ENCODE results near the gene TGFBR3L. TPM values are rescaled to one million over a fixed set of nuclear protein-coding genes. Genes with fewer than 3 reads are reported as not detected.
"Not testable (repeated sequence)": the region's sequence is repeated elsewhere in the genome, so short reads cannot be mapped to it uniquely, and the experiment has no call there.

Gene TGFBR3L
- total RNA-seq, 5 donors from 2014 or later (not counting 1 experiment from before 2014, with no cell fraction given): 0.76 to 4.5 (median 1.3) TPM

- POLR2A ChIA-PET: no interaction called here
- H3K4me1 Mint-ChIP-seq: no peaks in the 10 kb centered on the region
- no peak overlapping the region for H3K27ac Mint-ChIP-seq
- no peaks in the 10 kb centered on the region for H3K36me3 Mint-ChIP-seq
- Histone ChIP-seq H3K9me3 (no peaks in the 10 kb centered on the region), H3K27me3 (replicated peaks in 1 of 2; ENCODE audit: control insufficient read depth in 2 of 2, extremely low read depth in 1 of 2, insufficient read depth in 2 of 2, low read length in 1 of 2) (peaks cover 0 to 3% of the 10 kb centered on the region in 2 experiments), H3K27ac (ENCODE audit: low read length) (no peak overlapping the region), H3K4me1 (ENCODE audit: control insufficient read depth in 1 of 2, extremely low read depth in 1 of 2, insufficient read depth in 2 of 2, low read length in 2 of 2) (no peaks in the 10 kb centered on the region), H3K4me3 (ENCODE audit: control insufficient read depth in 1 of 2, extremely low read depth in 1 of 2, low read length in 1 of 2) (no peak overlapping the region), H3K36me3 (ENCODE audit: control insufficient read depth in 2 of 2, extremely low read depth in 1 of 2, insufficient read depth in 1 of 2, low read length in 1 of 2) (peaks cover 0 to 4% of the 10 kb centered on the region in 2 donors)
- 59% methylated on average over 3 of the region's 3 CpGs for WGBS (ENCODE audit: insufficient coverage)
- H3K9me3 Mint-ChIP-seq: no peaks in the 10 kb centered on the region
- ATAC-seq (replicated peaks in 1 of 4) (no peak), DNase-seq (no peak)
- H3K4me3 Mint-ChIP-seq: no peak overlapping the region
- CTCF ChIA-PET: no interaction called here
- no peaks in the 10 kb centered on the region for H3K27me3 Mint-ChIP-seq
Measured at GRCh38 chr19:7953060-7953459, 38.4 kb downstream of the TGFBR3L start.

GRCh38 chr19:7953576-7953975, 38.9 kb downstream of the TGFBR3L start:
- CTCF ChIA-PET: no interaction called here
- no peak for ATAC-seq (replicated peaks in 1 of 4)

GRCh38 chr19:7955696-7956095, 41.1 kb downstream of the TGFBR3L start:
- Mint-ChIP-seq H3K27ac (no peak overlapping the region), H3K27me3 (no peaks in the 10 kb centered on the region), H3K4me1 (no peaks in the 10 kb centered on the region), H3K9me3 (no peaks in the 10 kb centered on the region), H3K4me3 (no peak overlapping the region), H3K36me3 (no peaks in the 10 kb centered on the region)
- POLR2A ChIA-PET: no interaction called here
- ATAC-seq (replicated peaks in 1 of 4): no peak
- DNase-seq: no peak
- 69% methylated on average over 11 of the region's 11 CpGs for WGBS (ENCODE audit: insufficient coverage)
- H3K27ac ChIP-seq (ENCODE audit: low read length): no peak overlapping the region
- peaks cover 0 to 3% of the 10 kb centered on the region in 2 experiments for H3K27me3 ChIP-seq (replicated peaks in 1 of 2; ENCODE audit: control insufficient read depth in 2 of 2, extremely low read depth in 1 of 2, insufficient read depth in 2 of 2, low read length in 1 of 2)
- H3K9me3 ChIP-seq: no peaks in the 10 kb centered on the region
- H3K36me3 ChIP-seq (ENCODE audit: control insufficient read depth in 2 of 2, extremely low read depth in 1 of 2, insufficient read depth in 1 of 2, low read length in 1 of 2): peaks cover 0 to 7% of the 10 kb centered on the region in 2 donors
- H3K4me1 ChIP-seq (ENCODE audit: control insufficient read depth in 1 of 2, extremely low read depth in 1 of 2, insufficient read depth in 2 of 2, low read length in 2 of 2): no peaks in the 10 kb centered on the region
- no peak overlapping the region for H3K4me3 ChIP-seq (ENCODE audit: control insufficient read depth in 1 of 2, extremely low read depth in 1 of 2, low read length in 1 of 2)
- CTCF ChIA-PET: no interaction called here

More at GRCh38 chr19:7953576-7953975, 38.9 kb downstream of the TGFBR3L start:
- no peak for DNase-seq
- H3K9me3 ChIP-seq: no peaks in the 10 kb centered on the region
- Mint-ChIP-seq H3K36me3 (no peaks in the 10 kb centered on the region), H3K4me3 (no peak overlapping the region), H3K4me1 (no peaks in the 10 kb centered on the region), H3K9me3 (no peaks in the 10 kb centered on the region), H3K27ac (no peak overlapping the region), H3K27me3 (no peaks in the 10 kb centered on the region)
- H3K4me3 ChIP-seq (ENCODE audit: control insufficient read depth in 1 of 2, extremely low read depth in 1 of 2, low read length in 1 of 2): no peak overlapping the region
- POLR2A ChIA-PET: no interaction called here
- H3K27ac ChIP-seq (ENCODE audit: low read length): no peak overlapping the region
- no peaks in the 10 kb centered on the region for H3K4me1 ChIP-seq (ENCODE audit: control insufficient read depth in 1 of 2, extremely low read depth in 1 of 2, insufficient read depth in 2 of 2, low read length in 2 of 2)
- peaks cover 0 to 4% of the 10 kb centered on the region in 2 donors for H3K36me3 ChIP-seq (ENCODE audit: control insufficient read depth in 2 of 2, extremely low read depth in 1 of 2, insufficient read depth in 1 of 2, low read length in 1 of 2)
- H3K27me3 ChIP-seq (replicated peaks in 1 of 2; ENCODE audit: control insufficient read depth in 2 of 2, extremely low read depth in 1 of 2, insufficient read depth in 2 of 2, low read length in 1 of 2): peaks cover 0 to 3% of the 10 kb centered on the region in 2 experiments
- WGBS (ENCODE audit: insufficient coverage): 88% methylated on average over 6 of the region's 7 CpGs

GRCh38 chr19:7959211-7959610, 44.6 kb downstream of the TGFBR3L start:
- 66% methylated on average over 4 of the region's 6 CpGs for WGBS (ENCODE audit: insufficient coverage)
- Histone ChIP-seq H3K4me3 (ENCODE audit: control insufficient read depth in 1 of 2, extremely low read depth in 1 of 2, low read length in 1 of 2) (no peak overlapping the region), H3K4me1 (ENCODE audit: control insufficient read depth in 1 of 2, extremely low read depth in 1 of 2, insufficient read depth in 2 of 2, low read length in 2 of 2) (no peaks in the 10 kb centered on the region), H3K36me3 (ENCODE audit: control insufficient read depth in 2 of 2, extremely low read depth in 1 of 2, insufficient read depth in 1 of 2, low read length in 1 of 2) (peaks cover 14 to 22% of the 10 kb centered on the region in 2 donors), H3K27ac (ENCODE audit: low read length) (no peak overlapping the region), H3K9me3 (no peaks in the 10 kb centered on the region), H3K27me3 (replicated peaks in 1 of 2; ENCODE audit: control insufficient read depth in 2 of 2, extremely low read depth in 1 of 2, insufficient read depth in 2 of 2, low read length in 1 of 2) (no peaks in the 10 kb centered on the region)
- Mint-ChIP-seq H3K27me3 (no peaks in the 10 kb centered on the region), H3K36me3 (peaks cover 14% of the 10 kb centered on the region), H3K4me1 (no peaks in the 10 kb centered on the region), H3K27ac (no peak overlapping the region), H3K4me3 (no peak overlapping the region), H3K9me3 (no peaks in the 10 kb centered on the region)
- no peak for ATAC-seq (replicated peaks in 1 of 4)
- CTCF ChIA-PET: interaction anchor here in 1 of 2 donors (0.6 kb wide), 1 partner anchor 182 kb away, joined by 7 read pairs; no protein-coding TSS in a partner anchor
- POLR2A ChIA-PET: no interaction called here
- no peak for DNase-seq

GRCh38 chr19:7961082-7961481, 46.5 kb downstream of the TGFBR3L start:
- POLR2A ChIA-PET: interaction anchor here in 1 of 2 donors (0.6 kb wide), 1 partner anchor 9 kb away, joined by 5 read pairs; no protein-coding TSS in a partner anchor
- peaks cover 17 to 37% of the 10 kb centered on the region in 2 donors for H3K36me3 ChIP-seq (ENCODE audit: control insufficient read depth in 2 of 2, extremely low read depth in 1 of 2, insufficient read depth in 1 of 2, low read length in 1 of 2)
- H3K36me3 Mint-ChIP-seq: peaks cover 21% of the 10 kb centered on the region
- ATAC-seq (replicated peaks in 1 of 4); CTCF ChIA-PET; H3K27me3 Mint-ChIP-seq; H3K4me1 Mint-ChIP-seq; H3K4me3 ChIP-seq (ENCODE audit: control insufficient read depth in 1 of 2, extremely low read depth in 1 of 2, low read length in 1 of 2); H3K27ac ChIP-seq (ENCODE audit: low read length); H3K9me3 Mint-ChIP-seq; H3K4me3 Mint-ChIP-seq; DNase-seq; H3K27me3 ChIP-seq (replicated peaks in 1 of 2; ENCODE audit: control insufficient read depth in 2 of 2, extremely low read depth in 1 of 2, insufficient read depth in 2 of 2, low read length in 1 of 2); H3K27ac Mint-ChIP-seq; H3K9me3 ChIP-seq; H3K4me1 ChIP-seq (ENCODE audit: control insufficient read depth in 1 of 2, extremely low read depth in 1 of 2, insufficient read depth in 2 of 2, low read length in 2 of 2): not testable (repeated sequence)
- no CpG with 5 or more reads among the region's 4 CpGs for WGBS (ENCODE audit: insufficient coverage)

DNA sequence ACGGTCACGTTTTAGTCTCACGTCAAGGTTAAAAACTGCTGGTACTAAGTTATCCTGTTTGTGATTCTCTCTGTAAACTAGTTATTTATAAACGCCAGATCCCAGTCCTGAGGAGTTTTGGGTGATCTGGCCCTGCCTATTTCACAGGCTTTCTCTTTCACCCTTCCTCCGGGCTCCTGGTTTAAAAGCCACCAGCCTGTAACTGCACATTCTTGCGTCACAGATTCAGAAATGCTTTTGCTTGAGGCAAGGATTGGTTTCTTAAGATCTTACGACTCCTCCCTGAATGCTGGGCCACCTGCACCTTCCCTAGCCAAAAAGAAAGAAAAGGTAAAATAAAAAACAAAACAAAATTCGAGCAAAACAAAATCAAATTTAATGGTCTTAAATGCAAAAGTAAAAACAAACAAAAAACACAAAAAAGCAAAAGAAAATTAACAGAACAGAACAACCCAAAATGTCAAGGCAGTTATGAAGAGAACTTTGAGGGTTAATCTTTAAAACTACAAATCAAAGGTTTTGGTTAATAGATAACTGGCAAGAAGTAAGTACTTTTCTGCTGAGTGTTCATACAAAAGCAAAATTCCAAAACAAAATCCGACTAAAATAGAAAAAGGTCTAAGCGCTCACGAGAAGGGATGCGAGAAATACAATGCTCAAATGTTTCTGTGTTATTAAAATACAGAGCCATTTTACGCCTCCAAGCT, 47.4 kb downstream of the TGFBR3L start:
- Mint-ChIP-seq H3K4me3 (no peak overlapping the region), H3K4me1 (no peaks in the 10 kb centered on the region), H3K27ac (no peak overlapping the region), H3K36me3 (peaks cover 26% of the 10 kb centered on the region), H3K27me3 (no peaks in the 10 kb centered on the region), H3K9me3 (no peaks in the 10 kb centered on the region)
- Histone ChIP-seq H3K4me1 (ENCODE audit: control insufficient read depth in 1 of 2, extremely low read depth in 1 of 2, insufficient read depth in 2 of 2, low read length in 2 of 2) (no peaks in the 10 kb centered on the region), H3K27me3 (replicated peaks in 1 of 2; ENCODE audit: control insufficient read depth in 2 of 2, extremely low read depth in 1 of 2, insufficient read depth in 2 of 2, low read length in 1 of 2) (no peaks in the 10 kb centered on the region), H3K27ac (ENCODE audit: low read length) (no peak overlapping the region), H3K9me3 (no peaks in the 10 kb centered on the region), H3K36me3 (ENCODE audit: control insufficient read depth in 2 of 2, extremely low read depth in 1 of 2, insufficient read depth in 1 of 2, low read length in 1 of 2) (peaks cover 21 to 45% of the 10 kb centered on the region in 2 donors), H3K4me3 (ENCODE audit: control insufficient read depth in 1 of 2, extremely low read depth in 1 of 2, low read length in 1 of 2) (no peak overlapping the region)
- 98% methylated on average over 4 of the region's 13 CpGs for WGBS (ENCODE audit: insufficient coverage)
- ATAC-seq (replicated peaks in 1 of 4): no peak
- ChIA-PET CTCF (interaction anchor here in 1 of 2 donors (0.6 kb wide), 1 partner anchor 138 kb away, joined by 4 read pairs; no protein-coding TSS in a partner anchor), POLR2A (no interaction called here)
- no peak for DNase-seq
